GM19240 (cell line): Measurements from ENCODE around the gene HSPH1.
"Not testable (repeated sequence)": the region's sequence is repeated elsewhere in the genome, so short reads cannot be mapped to it uniquely, and the experiment has no call there.

ENCODE experiments used
- DNase-seq: peaks from one replicate; pipeline ENCODE4 v3.0.0; 2011; ENCODE audit warnings: low spot score; ENCODE audit not compliant: insufficient read length

Gene HSPH1

GRCh38 chr13:31177813-31178495 lies 16.2 kb upstream of the HSPH1 start:
- not testable (repeated sequence) for DNase-seq

GRCh38 chr13:31175847-31176532 lies 14.3 kb upstream of the HSPH1 start:
- no peak for DNase-seq

- no peak for DNase-seq
These were observed 12.3 kb upstream of the HSPH1 start for GRCh38 chr13:31174018-31174417.

- DNase-seq = no peak
These were observed 10.8 kb upstream of the HSPH1 start for GRCh38 chr13:31172535-31172934.

- DNase-seq = no peak
These were observed 10.3 kb upstream of the HSPH1 start for GRCh38 chr13:31172001-31172400.

GRCh38 chr13:31168736-31169135 lies 7.0 kb upstream of the HSPH1 start:
- DNase-seq = no peak

GRCh38 chr13:31168166-31168565 lies 6.5 kb upstream of the HSPH1 start:
- DNase-seq = no peak

GRCh38 chr13:31167490-31167889 lies 5.8 kb upstream of the HSPH1 start:
- DNase-seq = no peak

GRCh38 chr13:31166591-31166990 lies 4.9 kb upstream of the HSPH1 start:
- DNase-seq = no peak

- peak; percentile 67 for DNase-seq
These were observed 676 bp upstream of the HSPH1 start for GRCh38 chr13:31162151-31163008.

- no peak for DNase-seq
These were observed 697 bp downstream of the HSPH1 start for GRCh38 chr13:31160857-31161556.

- no peak for DNase-seq
These were observed 2.4 kb downstream of the HSPH1 start for GRCh38 chr13:31159306-31159705.

GRCh38 chr13:31154939-31155338 lies 6.8 kb downstream of the HSPH1 start:
- no peak for DNase-seq

- no peak for DNase-seq
These were observed 9.9 kb downstream of the HSPH1 start for GRCh38 chr13:31151837-31152236.

- DNase-seq = no peak
These were observed 11.3 kb downstream of the HSPH1 start for GRCh38 chr13:31150315-31150985.

GRCh38 chr13:31149604-31150003 lies 12.1 kb downstream of the HSPH1 start:
- DNase-seq = no peak

- DNase-seq = no peak
These were observed 16.3 kb downstream of the HSPH1 start for GRCh38 chr13:31145417-31145816.

GRCh38 chr13:31138515-31138914 lies 23.2 kb downstream of the HSPH1 start:
- DNase-seq = no peak

- no peak for DNase-seq
These were observed 25.0 kb downstream of the HSPH1 start for GRCh38 chr13:31136724-31137123.

- DNase-seq = no peak
These were observed 27.5 kb downstream of the HSPH1 start for GRCh38 chr13:31134039-31134711.
